ENCODE measurements around the gene BTF3L4. TPM values are rescaled to one million over a fixed set of nuclear protein-coding genes. Genes with fewer than 3 reads are reported as not detected.

The BTF3L4 gene
- total RNA-seq, 1 experiment from 2014 or later: 47.0 TPM

DNA sequence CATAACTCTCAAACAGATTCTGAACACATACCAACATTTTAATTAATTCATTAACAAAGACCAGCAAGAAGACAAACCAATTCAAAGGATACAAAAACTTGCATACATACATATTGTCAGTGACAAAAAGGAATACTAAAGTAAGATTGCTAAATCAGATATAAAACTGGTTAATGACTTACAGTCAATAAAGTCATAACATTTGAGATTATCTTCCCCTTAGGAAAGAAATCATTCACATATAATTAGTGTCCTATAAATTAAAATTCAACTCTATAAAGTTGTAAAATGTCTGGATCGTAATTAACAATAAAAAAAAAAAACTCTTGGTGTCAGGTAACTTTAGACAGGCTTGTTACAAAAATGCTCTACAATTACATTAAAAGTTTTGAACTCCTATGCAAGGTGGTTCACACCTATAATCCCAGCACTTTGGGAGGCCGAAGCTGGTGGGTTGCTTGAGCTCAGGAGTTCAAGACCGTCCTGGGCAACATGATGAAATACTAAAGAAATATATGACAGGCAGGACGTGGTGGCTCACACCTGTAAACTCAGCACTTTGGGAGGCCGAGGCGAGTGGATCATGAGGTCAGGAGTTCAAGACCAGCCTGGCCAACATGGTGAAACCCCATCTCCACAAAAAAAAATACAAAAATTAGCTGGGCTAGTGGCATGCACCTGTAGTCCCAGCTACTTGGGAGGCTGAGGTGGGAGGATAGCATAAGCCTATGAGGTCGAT is 47.9 kb upstream of the BTF3L4 start:
- no TSS peak for BruUV-seq (replicated peaks)
- H4K20me1 ChIP-seq (ENCODE audit: insufficient read depth): no peaks in the 10 kb centered on the region
- no peaks in the 10 kb centered on the region for H3K27me3 ChIP-seq (ENCODE audit: insufficient read depth, low read depth)
- H3F3A ChIP-seq (ENCODE audit: insufficient read depth, low read depth): no peaks in the 10 kb centered on the region
- no peak overlapping the region for H3K4me3 ChIP-seq
- no peaks in the 10 kb centered on the region for H3K9me3 ChIP-seq (ENCODE audit: insufficient read depth, low read depth)
- no peak overlapping the region for H2AFZ ChIP-seq
- H3K79me2 ChIP-seq (ENCODE audit: low read depth): no peaks in the 10 kb centered on the region
- no peaks in the 10 kb centered on the region for H3K9me2 ChIP-seq (ENCODE audit: insufficient read depth)
- H3K36me3 ChIP-seq (ENCODE audit: low read depth): no peaks in the 10 kb centered on the region
- intact Hi-C loops (cut with micrococcal nuclease; ENCODE audit: unreplicated experiment): loop anchor here (10.0 kb wide), 2 partner anchors 173 to 1233 kb away; no protein-coding TSS in a partner anchor
- ChIA-PET CTCF (no interaction called here), POLR2A (ENCODE audit: unreplicated experiment) (interaction anchor here (0.6 kb wide), 1 partner anchor 12 kb away, joined by 4 read pairs; no protein-coding TSS in a partner anchor)
- peaks cover 7% of the 10 kb centered on the region; the same call in 1 of the 2 replicates for H3K4me1 ChIP-seq (replicated peaks; ENCODE audit: insufficient read depth)
- no peak overlapping the region for H3K27ac ChIP-seq
- TF ChIP-seq, protein P1, sequence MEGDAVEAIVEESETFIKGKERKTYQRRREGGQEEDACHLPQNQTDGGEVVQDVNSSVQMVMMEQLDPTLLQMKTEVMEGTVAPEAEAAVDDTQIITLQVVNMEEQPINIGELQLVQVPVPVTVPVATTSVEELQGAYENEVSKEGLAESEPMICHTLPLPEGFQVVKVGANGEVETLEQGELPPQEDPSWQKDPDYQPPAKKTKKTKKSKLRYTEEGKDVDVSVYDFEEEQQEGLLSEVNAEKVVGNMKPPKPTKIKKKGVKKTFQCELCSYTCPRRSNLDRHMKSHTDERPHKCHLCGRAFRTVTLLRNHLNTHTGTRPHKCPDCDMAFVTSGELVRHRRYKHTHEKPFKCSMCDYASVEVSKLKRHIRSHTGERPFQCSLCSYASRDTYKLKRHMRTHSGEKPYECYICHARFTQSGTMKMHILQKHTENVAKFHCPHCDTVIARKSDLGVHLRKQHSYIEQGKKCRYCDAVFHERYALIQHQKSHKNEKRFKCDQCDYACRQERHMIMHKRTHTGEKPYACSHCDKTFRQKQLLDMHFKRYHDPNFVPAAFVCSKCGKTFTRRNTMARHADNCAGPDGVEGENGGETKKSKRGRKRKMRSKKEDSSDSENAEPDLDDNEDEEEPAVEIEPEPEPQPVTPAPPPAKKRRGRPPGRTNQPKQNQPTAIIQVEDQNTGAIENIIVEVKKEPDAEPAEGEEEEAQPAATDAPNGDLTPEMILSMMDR (conservative IDR thresholded peaks at IDR 0.05): no peak
- TF ChIP-seq EZH2 (IDR thresholded peaks at IDR 0.05; ENCODE audit: low read depth): no peak
- H3K4me2 ChIP-seq: no peak overlapping the region
- DNase-seq: no peak

DNA sequence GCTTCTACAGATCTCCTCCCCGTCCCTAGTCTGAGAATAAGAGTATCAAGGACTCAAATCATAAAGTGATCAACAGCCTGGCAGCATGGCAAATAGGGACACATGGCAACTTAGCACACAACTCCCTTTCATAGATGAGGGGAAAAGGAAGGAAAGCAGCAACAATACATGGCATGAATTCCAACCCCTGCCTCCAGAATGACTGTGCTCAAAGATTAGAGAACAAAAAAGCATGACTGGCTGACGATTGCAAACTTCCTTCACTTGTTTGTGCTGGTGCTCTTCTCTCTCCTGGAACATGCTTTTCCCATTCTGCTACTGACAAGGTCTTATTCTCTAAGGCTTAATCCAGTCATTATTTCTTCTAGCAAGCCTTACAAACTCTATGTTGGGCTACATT is 34.0 kb upstream of the BTF3L4 start:
- H3F3A ChIP-seq (ENCODE audit: insufficient read depth, low read depth): 0 out of 2 replicates have a peak, but pooled peaks cover 6% of the 10 kb centered on the region
- no peak overlapping the region for H3K4me2 ChIP-seq
- H2AFZ ChIP-seq: no peak overlapping the region
- no peaks in the 10 kb centered on the region for H3K27me3 ChIP-seq (ENCODE audit: insufficient read depth, low read depth)
- H3K36me3 ChIP-seq (ENCODE audit: low read depth): peaks cover 12% of the 10 kb centered on the region; the same call in 1 of the 2 replicates
- no peaks in the 10 kb centered on the region for H3K4me1 ChIP-seq (replicated peaks; ENCODE audit: insufficient read depth)
- TF ChIP-seq, protein P1 (conservative IDR thresholded peaks at IDR 0.05): no peak
- TF ChIP-seq EZH2 (IDR thresholded peaks at IDR 0.05; ENCODE audit: low read depth): no peak
- no peak overlapping the region for H3K27ac ChIP-seq
- no peaks in the 10 kb centered on the region for H4K20me1 ChIP-seq (ENCODE audit: insufficient read depth)
- no peaks in the 10 kb centered on the region for H3K79me2 ChIP-seq (ENCODE audit: low read depth)
- intact Hi-C loops (cut with micrococcal nuclease; ENCODE audit: unreplicated experiment): no loop called here
- no peaks in the 10 kb centered on the region for H3K9me2 ChIP-seq (ENCODE audit: insufficient read depth)
- BruUV-seq (replicated peaks): no TSS peak
- DNase-seq: no peak
- H3K9me3 ChIP-seq (ENCODE audit: insufficient read depth, low read depth): no peaks in the 10 kb centered on the region
- CTCF ChIA-PET: no interaction called here
- POLR2A ChIA-PET (ENCODE audit: unreplicated experiment): no interaction called here
- H3K4me3 ChIP-seq: no peak overlapping the region

DNA sequence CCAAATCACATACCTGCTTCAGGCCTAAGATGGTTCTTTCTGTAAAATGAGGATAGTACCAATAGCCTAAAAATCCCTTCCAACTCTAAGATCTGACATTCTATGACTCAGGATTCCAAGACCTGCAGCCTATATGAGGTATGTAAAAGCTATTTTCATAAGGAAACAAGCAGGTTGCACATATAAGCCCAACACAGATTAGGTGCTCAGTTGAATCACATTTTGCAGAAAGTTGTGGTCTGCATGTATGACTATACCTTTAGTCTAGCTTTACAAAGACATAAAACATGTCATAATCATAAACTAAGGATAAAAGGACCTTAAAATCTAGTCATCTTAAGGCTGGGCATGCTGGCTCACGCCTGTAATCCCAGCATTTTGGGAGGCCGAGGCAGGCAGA is 29.8 kb upstream of the BTF3L4 start:
- H3K36me3 ChIP-seq (ENCODE audit: low read depth): peaks cover 4% of the 10 kb centered on the region; the same call in 1 of the 2 replicates
- no TSS peak for BruUV-seq (replicated peaks)
- peaks cover 10% of the 10 kb centered on the region for H4K20me1 ChIP-seq (ENCODE audit: insufficient read depth)
- H3K27ac ChIP-seq: no peak overlapping the region
- ChIA-PET CTCF (no interaction called here), POLR2A (ENCODE audit: unreplicated experiment) (no interaction called here)
- H3K79me2 ChIP-seq (ENCODE audit: low read depth): peaks cover 10% of the 10 kb centered on the region
- H3K4me1 ChIP-seq (replicated peaks; ENCODE audit: insufficient read depth): peaks cover under 1% of the 10 kb centered on the region; the same call in 1 of the 2 replicates
- no peak overlapping the region for H3K4me3 ChIP-seq
- no peak overlapping the region for H3K4me2 ChIP-seq
- H3K9me2 ChIP-seq (ENCODE audit: insufficient read depth): no peaks in the 10 kb centered on the region
- no peaks in the 10 kb centered on the region for H3K9me3 ChIP-seq (ENCODE audit: insufficient read depth, low read depth)
- H2AFZ ChIP-seq: no peak overlapping the region
- no peaks in the 10 kb centered on the region for H3K27me3 ChIP-seq (ENCODE audit: insufficient read depth, low read depth)
- DNase-seq: no peak
- intact Hi-C loops (cut with micrococcal nuclease; ENCODE audit: unreplicated experiment): no loop called here
- no peaks in the 10 kb centered on the region for H3F3A ChIP-seq (ENCODE audit: insufficient read depth, low read depth)
- TF ChIP-seq EZH2 (IDR thresholded peaks at IDR 0.05; ENCODE audit: low read depth): no peak
- TF ChIP-seq, protein P1 (conservative IDR thresholded peaks at IDR 0.05): no peak

Measured in PC-9 (cell line).